Measurements from ENCODE around the gene NPAS3.

- no peak for TF ChIP-seq EZH2 (IDR thresholded peaks at IDR 0.05; ENCODE audit: borderline replicate concordance, low read depth, low read length, poor library complexity, severe bottlenecking)
- no peak for TF ChIP-seq CTCF (conservative IDR thresholded peaks at IDR 0.05; ENCODE audit: low read depth, low read length)
Measured at GRCh38 chr14:33576014-33576413, 637.3 kb downstream of the NPAS3 start.
